Measurements from ENCODE around the gene THOP1.

- TF ChIP-seq POLR2A (IDR thresholded peaks at IDR 0.05), result no peak
- no peak for TF ChIP-seq CTCF (IDR thresholded peaks at IDR 0.05)
These were observed 24.0 kb upstream of the THOP1 start for GRCh38 chr19:2761309-2761677.

All from adrenal gland (tissue), 5 donors.